Stimulated activated naive CD8-positive, alpha-beta T cell treated with anti-CD3 and anti-CD28 coated beads, Interleukin-15, amount 100 ng/mL, for 72 hours (primary cell): ENCODE data around the gene MBD3L2B.
A peak's percentile ranks its signal among the peaks of the same experiment; 100 is the strongest.

Experiments
- ATAC-seq: fragments of 150-1000 bp; cut with Tn5 transposase; 2 replicates; pipeline ENCODE4 v1.10.0; 2021; ENCODE audit warnings: mild to moderate bottlenecking, moderate library complexity
- DNase-seq, 2 donors: peaks; one replicate each; pipeline ENCODE4 v3.0.0; 2021 to 2022
- H3K27ac Mint-ChIP-seq, 2 donors: one replicate each; pipeline ENCODE4 v1.8.0; 2022; ENCODE audit warnings: mild to moderate bottlenecking in 2 of 2, mixed read lengths in 2 of 2, moderate library complexity in 2 of 2
- H3K27me3 Mint-ChIP-seq: one replicate; pipeline ENCODE4 v1.8.0; 2022; ENCODE audit warnings: mixed read lengths
- H3K4me1 Mint-ChIP-seq: one replicate; pipeline ENCODE4 v1.8.0; 2022; ENCODE audit warnings: mild to moderate bottlenecking, mixed read lengths
- H3K4me3 Mint-ChIP-seq, 2 donors: one replicate each; pipeline ENCODE4 v1.8.0; 2022; ENCODE audit warnings: mild to moderate bottlenecking in 2 of 2, mixed read lengths in 2 of 2, moderate library complexity in 1 of 2
- H3K9me3 Mint-ChIP-seq, 2 donors: one replicate each; pipeline ENCODE4 v1.8.0; 2022; ENCODE audit warnings: mixed read lengths in 2 of 2

The MBD3L2B gene

DNA sequence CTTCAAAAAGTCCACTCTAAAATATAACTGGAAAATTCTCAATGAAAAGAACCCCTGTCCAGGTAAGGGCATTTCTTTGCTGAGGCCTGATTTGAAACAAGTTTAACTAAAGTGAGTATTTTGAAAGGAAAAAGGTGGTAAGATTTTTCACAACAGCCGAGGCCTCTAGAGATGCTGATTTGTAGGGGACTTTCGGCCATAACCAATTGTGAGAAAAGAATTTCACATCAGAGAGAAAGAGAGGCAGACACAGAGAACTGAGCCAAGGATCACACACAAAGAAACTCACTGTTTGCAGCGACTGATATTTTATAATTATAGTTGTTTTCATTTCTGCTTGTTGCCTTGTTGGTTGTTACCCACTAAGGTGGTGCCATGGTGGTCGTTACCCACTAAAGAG is 24.4 kb downstream of the MBD3L2B start:
- ATAC-seq: no peak
- DNase-seq: no peak
- no peak overlapping the region for H3K4me3 Mint-ChIP-seq
- no peaks in the 10 kb centered on the region for H3K27me3 Mint-ChIP-seq
- H3K4me1 Mint-ChIP-seq: peaks cover 6% of the 10 kb centered on the region
- peaks cover 14 to 20% of the 10 kb centered on the region in 2 donors for H3K9me3 Mint-ChIP-seq
- no peak overlapping the region for H3K27ac Mint-ChIP-seq

DNA sequence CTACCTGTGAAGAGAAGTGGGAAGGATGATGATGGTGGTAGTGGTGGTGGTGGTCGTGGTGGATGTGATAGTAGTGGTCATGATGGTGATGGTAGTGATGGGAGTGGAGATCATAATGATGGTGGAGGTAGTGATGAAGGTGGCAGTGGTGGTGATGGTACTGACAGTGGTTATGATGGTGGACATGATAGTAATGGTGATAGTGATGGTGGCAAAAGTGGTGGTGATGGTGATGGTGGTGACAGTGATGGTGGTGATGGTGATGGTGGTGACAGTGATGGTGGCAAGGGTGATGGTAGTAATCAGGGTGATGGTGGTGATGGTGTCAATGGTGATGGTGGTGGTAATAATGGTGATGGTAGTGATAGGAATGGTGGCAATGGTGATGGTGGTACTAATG is 26.2 kb downstream of the MBD3L2B start:
- Mint-ChIP-seq H3K9me3 (peaks cover 11 to 20% of the 10 kb centered on the region in 2 donors), H3K4me1 (peaks cover 6% of the 10 kb centered on the region), H3K4me3 (no peak overlapping the region), H3K27ac (no peak overlapping the region), H3K27me3 (no peaks in the 10 kb centered on the region)
- DNase-seq (no peak), ATAC-seq (no peak)

DNA sequence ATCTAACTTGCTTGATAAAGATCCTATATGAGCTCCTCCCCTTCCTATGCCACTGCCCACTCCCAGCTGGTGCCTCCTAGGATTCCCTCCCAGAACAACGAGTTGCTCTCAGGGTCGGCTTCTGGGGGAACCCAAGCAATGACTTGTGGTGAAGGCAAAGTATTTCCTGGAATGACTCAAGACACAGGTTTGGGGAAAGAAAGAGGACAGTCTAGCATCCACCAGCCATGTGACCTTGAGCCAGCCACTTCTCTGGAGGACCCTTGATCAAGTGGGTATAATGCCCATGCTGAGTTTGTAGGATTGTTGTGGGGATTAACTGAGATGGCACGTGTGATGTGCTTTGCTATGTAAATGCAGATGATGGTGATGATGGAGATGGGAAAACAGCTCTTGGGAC is 33.0 kb downstream of the MBD3L2B start:
- DNase-seq: no peak
- Mint-ChIP-seq H3K27me3 (no peaks in the 10 kb centered on the region), H3K4me3 (no peak overlapping the region), H3K27ac (no peak overlapping the region), H3K4me1 (no peaks in the 10 kb centered on the region), H3K9me3 (peaks cover 14 to 28% of the 10 kb centered on the region in 2 donors)
- ATAC-seq: no peak

DNA sequence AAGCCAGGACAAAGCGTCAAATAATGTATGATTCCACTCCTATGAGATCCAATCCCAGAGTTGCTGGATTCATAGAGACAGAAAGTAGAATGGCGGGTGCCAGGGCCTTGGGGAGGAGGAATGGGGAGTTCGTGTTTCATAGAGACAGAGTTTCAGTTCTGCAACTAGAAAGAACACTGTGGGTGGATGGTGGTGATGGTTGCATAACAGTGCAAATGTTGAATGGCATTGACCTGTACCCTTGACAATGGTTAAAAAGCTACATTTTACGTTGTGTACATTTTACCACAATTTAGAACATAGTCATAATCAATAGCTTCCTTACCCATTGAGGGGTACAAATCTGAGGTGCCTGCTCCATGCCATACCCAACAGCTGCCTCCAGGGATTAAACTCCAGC is 33.4 kb downstream of the MBD3L2B start:
- no peaks in the 10 kb centered on the region for H3K27me3 Mint-ChIP-seq
- no peak overlapping the region for H3K27ac Mint-ChIP-seq
- H3K4me3 Mint-ChIP-seq: no peak overlapping the region
- DNase-seq: no peak
- H3K4me1 Mint-ChIP-seq: no peaks in the 10 kb centered on the region
- no peak for ATAC-seq
- H3K9me3 Mint-ChIP-seq: peaks cover 18 to 32% of the 10 kb centered on the region in 2 donors

DNA sequence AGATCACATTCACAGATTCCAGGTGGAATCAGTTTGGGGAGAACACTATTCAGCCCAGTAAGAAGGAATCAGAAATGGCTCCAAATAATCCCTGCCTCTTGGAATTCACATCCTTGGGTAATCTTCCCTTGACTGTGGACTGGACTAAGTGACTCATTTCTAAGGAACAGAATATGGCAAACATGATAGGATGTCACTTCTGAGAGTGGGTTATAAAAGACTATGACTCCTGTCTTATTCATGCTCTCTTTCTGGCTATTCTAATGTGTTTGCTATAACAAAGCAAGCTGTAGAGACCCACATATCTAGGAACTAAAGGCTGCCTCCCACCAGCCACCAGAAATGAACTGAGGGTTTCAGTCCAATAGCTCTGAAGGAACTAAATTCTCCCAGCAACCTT is 37.8 kb downstream of the MBD3L2B start:
- DNase-seq (no peak), ATAC-seq (no peak)
- Mint-ChIP-seq H3K27me3 (no peaks in the 10 kb centered on the region), H3K4me3 (no peak overlapping the region), H3K27ac (no peak overlapping the region), H3K9me3 (peaks cover 18 to 33% of the 10 kb centered on the region in 2 donors), H3K4me1 (peaks cover 10% of the 10 kb centered on the region)

DNA sequence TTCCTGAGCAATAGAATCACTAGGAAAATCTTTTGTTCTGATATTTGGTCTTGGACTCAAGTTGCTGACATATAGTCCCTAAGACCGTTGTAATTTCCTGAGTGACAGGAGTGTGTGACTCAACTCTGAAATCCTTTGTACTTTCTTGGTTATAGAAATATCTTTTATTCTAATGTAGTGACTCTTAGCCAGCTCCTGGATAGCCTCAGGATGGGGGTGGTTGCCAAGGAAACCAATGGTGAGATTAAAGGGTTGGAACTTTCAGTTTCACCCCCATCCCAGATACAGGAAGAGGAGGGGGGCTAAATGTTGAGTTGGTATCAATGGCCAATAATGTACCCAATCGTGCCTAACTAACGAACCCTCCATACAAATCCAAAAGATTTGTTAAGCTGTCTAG is 41.8 kb downstream of the MBD3L2B start:
- H3K9me3 Mint-ChIP-seq: peaks cover 5 to 25% of the 10 kb centered on the region in 2 donors

DNA sequence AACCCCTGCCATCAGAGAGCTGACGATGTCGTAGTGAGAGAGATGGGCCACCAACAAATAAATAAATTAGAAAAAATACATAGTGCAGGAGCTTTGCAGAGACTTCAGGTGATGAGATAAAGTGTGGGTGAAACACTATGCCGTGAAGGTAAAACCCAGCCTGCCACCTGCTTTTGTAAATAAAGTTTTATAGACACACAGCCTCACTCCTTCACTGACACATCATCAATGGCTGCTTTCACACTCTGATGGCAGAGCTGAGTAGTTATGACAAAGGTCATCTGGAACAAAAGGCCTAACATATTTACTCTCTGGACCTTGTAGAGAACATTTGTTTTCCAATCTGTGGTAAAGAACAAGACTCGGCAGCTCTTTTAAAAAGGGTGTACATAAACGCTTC is 45.0 kb downstream of the MBD3L2B start:
- DNase-seq (no peak), ATAC-seq (no peak)
- H3K4me1 Mint-ChIP-seq: peaks cover 12% of the 10 kb centered on the region
- H3K4me3 Mint-ChIP-seq: no peak overlapping the region
- H3K27ac Mint-ChIP-seq: no peak overlapping the region
- H3K9me3 Mint-ChIP-seq: peaks cover 0 to 11% of the 10 kb centered on the region in 2 donors
- no peaks in the 10 kb centered on the region for H3K27me3 Mint-ChIP-seq

More for the DNA sequence above, 41.8 kb downstream of the MBD3L2B start:
- ATAC-seq (peak; percentile 60), DNase-seq (no peak)
- no peak overlapping the region for H3K4me3 Mint-ChIP-seq
- H3K27me3 Mint-ChIP-seq: no peaks in the 10 kb centered on the region
- no peak overlapping the region for H3K27ac Mint-ChIP-seq
- peaks cover 10% of the 10 kb centered on the region for H3K4me1 Mint-ChIP-seq

DNA sequence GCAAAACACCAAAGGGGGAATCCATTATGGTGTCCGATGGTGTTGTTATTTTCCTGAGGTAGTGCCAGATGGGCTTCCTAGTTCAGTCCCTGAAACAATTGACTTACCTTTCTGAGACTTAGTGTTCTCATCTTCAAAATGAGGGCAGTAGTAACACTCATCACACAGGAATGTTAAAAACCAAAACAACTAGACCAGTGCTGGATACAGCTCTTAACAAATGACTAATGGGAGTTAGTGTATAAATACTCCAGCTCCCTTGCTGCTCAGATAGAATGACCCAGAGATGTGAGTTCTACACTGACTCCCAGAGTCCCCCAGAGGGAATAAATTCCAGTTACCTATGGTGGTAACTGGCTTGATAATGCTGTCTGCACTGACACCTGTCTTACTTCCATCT is 49.9 kb downstream of the MBD3L2B start:
- DNase-seq: no peak
- no peak overlapping the region for H3K4me3 Mint-ChIP-seq
- H3K4me1 Mint-ChIP-seq: peaks cover 9% of the 10 kb centered on the region
- H3K27ac Mint-ChIP-seq: no peak overlapping the region
- ATAC-seq: no peak
- no peaks in the 10 kb centered on the region for H3K27me3 Mint-ChIP-seq
- peaks cover 3 to 8% of the 10 kb centered on the region in 2 donors for H3K9me3 Mint-ChIP-seq

DNA sequence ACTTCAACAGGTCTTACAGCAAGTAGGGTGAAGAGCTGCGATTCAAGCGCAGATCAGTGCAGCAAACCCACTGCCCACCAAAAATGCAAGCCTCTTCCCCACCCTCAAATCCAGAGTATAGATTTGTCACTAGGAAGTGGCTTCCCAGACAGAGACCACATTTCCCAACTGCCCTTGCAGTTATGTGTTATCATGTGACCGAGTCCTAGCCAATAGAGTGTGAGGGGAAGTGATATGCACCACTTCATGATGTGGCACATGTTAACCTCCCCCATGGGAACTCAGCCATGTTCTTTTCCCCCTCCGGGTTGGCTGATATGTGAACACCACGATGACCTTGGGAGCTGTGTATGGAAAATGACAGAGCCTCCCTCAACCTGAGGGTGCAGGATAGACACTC is 50.8 kb downstream of the MBD3L2B start:
- DNase-seq (no peak), ATAC-seq (no peak)
- Mint-ChIP-seq H3K27ac (no peak overlapping the region), H3K4me1 (peaks cover 9% of the 10 kb centered on the region), H3K27me3 (no peaks in the 10 kb centered on the region), H3K9me3 (peaks cover 3 to 8% of the 10 kb centered on the region in 2 donors), H3K4me3 (no peak overlapping the region)

DNA sequence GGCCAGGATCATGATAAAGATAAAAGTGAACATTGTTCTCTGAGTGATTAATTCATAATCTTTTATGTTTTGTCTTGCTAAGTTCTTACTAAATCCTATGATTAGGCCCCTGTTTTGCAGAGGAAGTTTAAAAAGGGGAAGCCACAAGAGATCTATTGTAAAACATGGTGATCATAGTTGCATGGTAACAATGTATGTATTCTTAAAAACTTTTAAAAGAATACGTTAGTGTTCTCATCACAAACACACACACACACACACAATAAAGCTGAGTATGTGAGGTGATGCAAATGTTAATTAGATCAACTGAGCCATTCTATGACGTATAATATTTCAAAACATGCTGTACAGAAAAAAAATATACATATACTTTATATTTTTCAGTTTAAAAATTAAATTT is 51.2 kb downstream of the MBD3L2B start:
- H3K9me3 Mint-ChIP-seq: peaks cover 3 to 8% of the 10 kb centered on the region in 2 donors
- no peaks in the 10 kb centered on the region for H3K27me3 Mint-ChIP-seq
- H3K4me1 Mint-ChIP-seq: peaks cover 9% of the 10 kb centered on the region
- H3K27ac Mint-ChIP-seq: no peak overlapping the region
- DNase-seq: no peak
- ATAC-seq: no peak
- H3K4me3 Mint-ChIP-seq: no peak overlapping the region

DNA sequence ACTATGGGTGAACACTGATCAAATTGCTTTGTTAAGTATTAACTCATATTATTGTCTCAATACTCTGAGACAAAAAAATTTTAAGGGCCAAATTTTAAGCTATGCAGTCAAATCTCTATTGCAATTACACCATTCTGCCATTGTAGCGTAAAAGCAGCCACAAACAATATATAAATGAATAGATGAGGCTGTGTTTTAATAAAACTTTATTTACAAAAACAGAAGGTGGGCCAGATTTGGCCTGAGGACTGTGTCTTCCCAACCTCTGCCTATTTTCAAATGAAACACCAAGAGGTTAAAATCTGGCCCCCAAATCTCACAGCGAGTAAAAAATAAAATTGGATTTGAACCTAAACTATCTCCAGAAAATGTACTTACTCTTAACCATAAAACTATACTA is 51.7 kb downstream of the MBD3L2B start:
- peaks cover 9% of the 10 kb centered on the region for H3K4me1 Mint-ChIP-seq
- no peak for DNase-seq
- ATAC-seq: no peak
- H3K4me3 Mint-ChIP-seq: no peak overlapping the region
- H3K9me3 Mint-ChIP-seq: peaks cover 3 to 8% of the 10 kb centered on the region in 2 donors
- no peaks in the 10 kb centered on the region for H3K27me3 Mint-ChIP-seq
- H3K27ac Mint-ChIP-seq: no peak overlapping the region
